ENCODE results near the gene C21orf58. TPM values are rescaled to one million over a fixed set of nuclear protein-coding genes. Genes with fewer than 3 reads are reported as not detected.

Gene C21orf58
- total RNA-seq, 1 experiment from 2014 or later: 35.1 TPM

DNA sequence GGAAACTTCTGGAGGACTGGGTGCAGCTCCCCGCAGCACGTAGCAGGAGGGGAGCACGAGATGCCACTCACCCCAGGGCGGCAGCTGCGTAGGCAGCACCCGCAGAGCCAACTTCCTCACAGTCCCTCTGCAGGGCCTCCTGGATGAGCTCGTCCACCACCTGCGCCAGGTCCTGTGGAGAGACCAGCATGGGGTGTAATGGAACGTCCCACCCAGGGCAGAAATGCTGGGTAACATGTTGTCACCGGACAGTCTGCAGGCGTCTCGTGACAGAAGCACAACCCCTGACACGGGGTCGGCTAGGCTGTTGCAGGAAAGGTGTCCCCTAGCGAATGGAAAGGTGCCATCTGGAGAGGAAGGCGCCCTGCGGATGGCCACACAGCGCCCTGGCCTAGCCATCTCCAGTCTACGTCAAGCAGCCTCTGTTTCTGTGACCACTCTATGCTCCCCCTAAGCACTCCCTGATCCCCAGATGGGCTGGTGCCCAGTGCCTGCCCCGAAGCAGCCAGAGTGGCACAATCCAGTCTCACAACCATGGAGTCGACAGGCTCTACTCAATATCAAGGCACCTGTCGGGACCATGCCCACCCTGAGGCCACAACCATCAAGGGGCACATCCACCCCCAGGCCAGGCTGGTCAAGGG is 59.5 kb downstream of the C21orf58 start (continued):
- no peak for TF ChIP-seq STAT6 (CRISPR knock-in tag; conservative IDR thresholded peaks at IDR 0.05; ENCODE audit: low read depth)
- no peak for TF ChIP-seq SOX15 (CRISPR knock-in tag; IDR thresholded peaks at IDR 0.05)
- no peak for TF ChIP-seq ZNF232 (CRISPR knock-in tag; IDR thresholded peaks at IDR 0.05)
- TF ChIP-seq GABPB1 (CRISPR knock-in tag; IDR thresholded peaks at IDR 0.05): no peak
- no peak for TF ChIP-seq RELA (CRISPR knock-in tag; IDR thresholded peaks at IDR 0.05; ENCODE audit: borderline replicate concordance)
- no peak for TF ChIP-seq NFATC4 (CRISPR knock-in tag; IDR thresholded peaks at IDR 0.05)

DNA sequence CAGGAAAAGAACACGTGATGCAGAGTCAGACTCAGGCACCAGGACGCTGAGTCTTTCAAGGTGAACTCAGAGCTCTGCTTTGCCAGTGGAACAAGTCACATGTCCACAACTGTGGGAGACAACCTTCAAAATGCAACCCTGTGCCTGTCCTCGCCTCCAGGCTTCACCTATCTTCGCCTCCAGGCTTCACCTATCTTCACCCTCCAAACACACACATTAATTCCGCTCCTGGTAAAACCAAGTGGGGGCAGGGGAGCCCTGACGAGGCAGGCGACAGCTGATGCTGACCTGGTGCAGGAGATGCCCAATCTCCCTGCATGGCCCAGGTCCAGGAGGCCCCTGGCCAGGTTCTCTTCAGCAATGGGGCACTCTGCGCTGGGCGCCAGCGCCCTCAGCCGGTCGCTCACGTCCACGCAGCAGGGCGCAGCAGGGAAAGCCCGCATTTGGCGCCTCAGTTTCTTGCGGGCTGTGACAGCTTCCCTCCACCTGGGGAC is 67.1 kb downstream of the C21orf58 start:
- peak; percentile 28; the same call in 1 of the 2 replicates for ATAC-seq
- no peak for TF ChIP-seq MXD4 (CRISPR knock-in tag; IDR thresholded peaks at IDR 0.05; ENCODE audit: borderline replicate concordance)
- no peak for TF ChIP-seq RELA (CRISPR knock-in tag; IDR thresholded peaks at IDR 0.05; ENCODE audit: borderline replicate concordance)
- no peak for TF ChIP-seq IRF1 (CRISPR knock-in tag; IDR thresholded peaks at IDR 0.05)
- TF ChIP-seq ESRRA (CRISPR knock-in tag; IDR thresholded peaks at IDR 0.05; ENCODE audit: borderline replicate concordance): no peak
- TF ChIP-seq NFATC4 (CRISPR knock-in tag; IDR thresholded peaks at IDR 0.05): no peak
- TF ChIP-seq PREB (CRISPR knock-in tag; IDR thresholded peaks at IDR 0.05; ENCODE audit: borderline replicate concordance): no peak
- TF ChIP-seq CBFB (CRISPR knock-in tag; IDR thresholded peaks at IDR 0.05; ENCODE audit: low read depth): no peak
- TF ChIP-seq TP53 (CRISPR knock-in tag; IDR thresholded peaks at IDR 0.05): no peak
- no peak for TF ChIP-seq JAZF1 (CRISPR knock-in tag; IDR thresholded peaks at IDR 0.05)
- no peak for TF ChIP-seq SMAD4 (CRISPR knock-in tag; IDR thresholded peaks at IDR 0.05)
- TF ChIP-seq TEAD1 (CRISPR knock-in tag; IDR thresholded peaks at IDR 0.05): no peak
- TF ChIP-seq ZNF416 (CRISPR knock-in tag; IDR thresholded peaks at IDR 0.05): no peak
- TF ChIP-seq IRF2 (CRISPR knock-in tag; IDR thresholded peaks at IDR 0.05; ENCODE audit: borderline replicate concordance, low read depth): no peak
- TF ChIP-seq NFYB (CRISPR knock-in tag; conservative IDR thresholded peaks at IDR 0.05; ENCODE audit: low read depth): no peak
- no peak for TF ChIP-seq FOXK1 (CRISPR knock-in tag; IDR thresholded peaks at IDR 0.05)
- no peak for TF ChIP-seq GRHL2 (CRISPR knock-in tag; IDR thresholded peaks at IDR 0.05; ENCODE audit: insufficient replicate concordance, severe bottlenecking)
- no peak for TF ChIP-seq SMAD3 (CRISPR knock-in tag; IDR thresholded peaks at IDR 0.05; ENCODE audit: borderline replicate concordance)
- TF ChIP-seq ATF6 (CRISPR knock-in tag; IDR thresholded peaks at IDR 0.05): no peak
- no peak for TF ChIP-seq RORB (CRISPR knock-in tag; IDR thresholded peaks at IDR 0.05)
- DNase-seq (ENCODE audit: low spot score): no peak

More for the DNA sequence above, 67.1 kb downstream of the C21orf58 start:
- CTCF ChIA-PET: interaction anchor here (0.6 to 1.4 kb wide), 3 partner anchors 11 to 113 kb away, joined by 3 to 5 read pairs (median 5); no protein-coding TSS in a partner anchor
- no peaks in the 10 kb centered on the region for H3K27me3 Mint-ChIP-seq (ENCODE audit: low read depth)
- H3K4me3 Mint-ChIP-seq: no peak overlapping the region
- no peaks in the 10 kb centered on the region for H3K4me1 Mint-ChIP-seq
- POLR2A ChIA-PET: no interaction called here
- H3K9me3 Mint-ChIP-seq: no peaks in the 10 kb centered on the region
- no peak overlapping the region for H3K27ac Mint-ChIP-seq
- peaks cover 71% of the 10 kb centered on the region for H3K36me3 Mint-ChIP-seq
